Esophagus muscularis mucosa (tissue), 4 donors: ENCODE measurements around the gene PIGZ. TPM values are rescaled to one million over a fixed set of nuclear protein-coding genes. Genes with fewer than 3 reads are reported as not detected.

Experiments
- DNase-seq: peaks from one replicate; pipeline ENCODE4 v3.0.0-alpha.2; 2017; ENCODE audit errors: extremely low spot score
- H3K27ac ChIP-seq, 4 donors: fragments of 200-600 bp; sonication (generic); replicated peaks in 1 of 4; 1 replicate in 3 of 4; 2 replicates in 1 of 4; pipeline ENCODE4 v1.5.1; 2016 to 2019; ENCODE audit warnings: mild to moderate bottlenecking in 1 of 4
- H3K27me3 ChIP-seq, 4 donors: fragments of 200-600 bp; sonication (generic); one replicate each; pipeline versions ENCODE4 v1.5.1 to v1.6.0; 2016 to 2019
- H3K36me3 ChIP-seq, 4 donors: fragments of 200-600 bp; sonication (generic); one replicate each; pipeline ENCODE4 v1.5.1; 2016 to 2019
- H3K4me1 ChIP-seq, 4 donors: fragments of 200-600 bp; sonication (generic); one replicate each; pipeline ENCODE4 v1.5.1; 2016 to 2019
- H3K4me3 ChIP-seq, 4 donors: fragments of 200-600 bp; sonication (generic); 1 replicate in 2 of 4; 2 replicates in 2 of 4; pipeline ENCODE4 v1.5.1; 2016 to 2019; ENCODE audit warnings: mild to moderate bottlenecking in 4 of 4, moderate library complexity in 1 of 4
- H3K9me3 ChIP-seq, 4 donors: fragments of 200-600 bp; sonication (generic); 1 replicate in 3 of 4; 2 replicates in 1 of 4; pipeline ENCODE4 v1.5.1; 2016 to 2019
- EP300 ChIP-seq: sonication (generic); formaldehyde crosslinking; IDR thresholded peaks from one replicate; pipeline ENCODE4 v1.6.1; 2017; ENCODE audit warnings: antibody characterized with exemption
- POLR2A ChIP-seq: fragments of 450-650 bp; IDR thresholded peaks from one replicate; pipeline ENCODE4 v1.6.1; 2017; ENCODE audit warnings: antibody characterized with exemption, moderate library complexity, mild to moderate bottlenecking, low read depth
- POLR2AphosphoS5 ChIP-seq, 2 donors: sonication (generic); formaldehyde crosslinking; IDR thresholded peaks; one replicate each; pipeline ENCODE4 v1.6.1; 2017; ENCODE audit warnings: antibody characterized with exemption in 2 of 2
- WGBS: methylation state at CpG from one replicate; pipeline ENCODE4 v1.1.5; 2018; 5-methylcytosine and 5-hydroxymethylcytosine counted together
- intact Hi-C: fragments of 100-400 bp; cut with DNase I; formaldehyde crosslinking; loops from one replicate; pipeline ENCODE4 v1.15.1; 2023
- total RNA-seq, 4 donors: library from RNA; depleted of rRNA; stranded (reverse); fragments of >200 nt; gene quantifications; one replicate each; pipeline versions ENCODE4 v1.1.0 to v1.2.1, GENCODE V29; 2016
- TF ChIP-seq, protein P1 (sequence below), 3 experiments: fragments of 200-600 bp in 2 of 3; fragments of 450-650 bp in 1 of 3; sonication (generic) in 2 of 3; IDR thresholded peaks; one replicate each; pipeline ENCODE4 v1.5.1; 2017 to 2019; ENCODE audit warnings: antibody characterized with exemption in 3 of 3, mild to moderate bottlenecking in 2 of 3, moderate library complexity in 1 of 3

PIGZ gene
- total RNA-seq, 4 donors from 2014 or later, result 12.9 to 18.2 (median 15.4) TPM

DNA sequence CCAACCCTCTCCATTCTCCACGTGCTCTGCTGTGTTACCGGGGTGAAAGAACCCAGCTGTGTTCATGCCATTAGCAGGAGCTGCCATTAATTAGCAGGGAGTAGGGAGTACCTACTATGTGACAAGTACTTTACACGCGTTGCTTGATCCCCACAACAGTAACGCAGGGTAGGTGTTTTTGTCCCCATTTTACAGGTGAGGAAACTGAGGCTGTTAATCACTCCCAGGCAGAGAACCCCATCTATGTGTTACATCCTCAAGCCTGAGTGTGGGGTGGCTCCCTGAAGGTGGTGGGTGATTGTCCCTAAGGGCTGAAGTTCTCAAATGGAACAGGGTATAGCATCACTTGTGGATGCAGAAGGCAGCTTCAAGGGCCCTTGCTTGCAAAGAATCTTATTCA is 38.2 kb upstream of the PIGZ start:
- Histone ChIP-seq H3K4me1 (peaks cover 5 to 19% (median 17%) of the 10 kb centered on the region in 4 donors), H3K27me3 (peaks cover 0 to 34% (median 0%) of the 10 kb centered on the region in 4 donors), H3K27ac (no peak overlapping the region), H3K36me3 (no peaks in the 10 kb centered on the region), H3K4me3 (no peak overlapping the region), H3K9me3 (no peaks in the 10 kb centered on the region)
- WGBS, result 95% methylated on average over 5 of the region's 5 CpGs
- intact Hi-C loops, result loop anchor here (10.0 kb wide), 1 partner anchor 178 kb away; no protein-coding TSS in a partner anchor
- TF ChIP-seq POLR2AphosphoS5 (IDR thresholded peaks at IDR 0.05), result no peak
- no peak for DNase-seq

DNA sequence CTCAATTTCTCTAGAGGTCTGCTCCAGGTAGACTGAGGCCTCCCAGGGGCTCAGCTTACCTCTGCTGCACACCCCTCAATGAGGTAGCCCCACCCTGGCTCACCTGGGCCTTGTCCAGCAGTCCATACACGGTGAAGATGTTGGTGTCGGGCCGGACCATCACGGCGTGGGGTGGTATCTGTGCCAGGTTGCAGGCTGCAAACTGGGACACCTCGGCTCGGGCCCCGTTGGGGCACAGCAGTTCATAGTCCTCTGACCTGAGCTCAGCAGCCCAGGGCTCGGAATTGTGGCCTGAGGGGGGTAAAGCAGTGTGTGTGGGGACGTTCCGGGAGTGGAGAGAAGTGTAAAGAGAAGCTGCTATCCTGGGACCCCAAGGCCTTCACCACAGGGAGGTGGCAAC is 37.8 kb upstream of the PIGZ start:
- Histone ChIP-seq H3K9me3 (no peaks in the 10 kb centered on the region), H3K36me3 (no peaks in the 10 kb centered on the region), H3K4me3 (no peak overlapping the region), H3K27me3 (peaks cover 0 to 31% (median 0%) of the 10 kb centered on the region in 4 donors), H3K27ac (no peak overlapping the region), H3K4me1 (peaks cover 5 to 21% (median 19%) of the 10 kb centered on the region in 4 donors)
- DNase-seq, result no peak
- WGBS, result 90% methylated on average over 11 of the region's 11 CpGs
- intact Hi-C loops, result loop anchor here (10.0 kb wide), 1 partner anchor 178 kb away; no protein-coding TSS in a partner anchor
- TF ChIP-seq EP300 (no peak), POLR2A (no peak), POLR2AphosphoS5 (IDR thresholded peaks at IDR 0.05) (no peak)
- TF ChIP-seq, protein P1, sequence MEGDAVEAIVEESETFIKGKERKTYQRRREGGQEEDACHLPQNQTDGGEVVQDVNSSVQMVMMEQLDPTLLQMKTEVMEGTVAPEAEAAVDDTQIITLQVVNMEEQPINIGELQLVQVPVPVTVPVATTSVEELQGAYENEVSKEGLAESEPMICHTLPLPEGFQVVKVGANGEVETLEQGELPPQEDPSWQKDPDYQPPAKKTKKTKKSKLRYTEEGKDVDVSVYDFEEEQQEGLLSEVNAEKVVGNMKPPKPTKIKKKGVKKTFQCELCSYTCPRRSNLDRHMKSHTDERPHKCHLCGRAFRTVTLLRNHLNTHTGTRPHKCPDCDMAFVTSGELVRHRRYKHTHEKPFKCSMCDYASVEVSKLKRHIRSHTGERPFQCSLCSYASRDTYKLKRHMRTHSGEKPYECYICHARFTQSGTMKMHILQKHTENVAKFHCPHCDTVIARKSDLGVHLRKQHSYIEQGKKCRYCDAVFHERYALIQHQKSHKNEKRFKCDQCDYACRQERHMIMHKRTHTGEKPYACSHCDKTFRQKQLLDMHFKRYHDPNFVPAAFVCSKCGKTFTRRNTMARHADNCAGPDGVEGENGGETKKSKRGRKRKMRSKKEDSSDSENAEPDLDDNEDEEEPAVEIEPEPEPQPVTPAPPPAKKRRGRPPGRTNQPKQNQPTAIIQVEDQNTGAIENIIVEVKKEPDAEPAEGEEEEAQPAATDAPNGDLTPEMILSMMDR (IDR thresholded peaks at IDR 0.05), result no peak

DNA sequence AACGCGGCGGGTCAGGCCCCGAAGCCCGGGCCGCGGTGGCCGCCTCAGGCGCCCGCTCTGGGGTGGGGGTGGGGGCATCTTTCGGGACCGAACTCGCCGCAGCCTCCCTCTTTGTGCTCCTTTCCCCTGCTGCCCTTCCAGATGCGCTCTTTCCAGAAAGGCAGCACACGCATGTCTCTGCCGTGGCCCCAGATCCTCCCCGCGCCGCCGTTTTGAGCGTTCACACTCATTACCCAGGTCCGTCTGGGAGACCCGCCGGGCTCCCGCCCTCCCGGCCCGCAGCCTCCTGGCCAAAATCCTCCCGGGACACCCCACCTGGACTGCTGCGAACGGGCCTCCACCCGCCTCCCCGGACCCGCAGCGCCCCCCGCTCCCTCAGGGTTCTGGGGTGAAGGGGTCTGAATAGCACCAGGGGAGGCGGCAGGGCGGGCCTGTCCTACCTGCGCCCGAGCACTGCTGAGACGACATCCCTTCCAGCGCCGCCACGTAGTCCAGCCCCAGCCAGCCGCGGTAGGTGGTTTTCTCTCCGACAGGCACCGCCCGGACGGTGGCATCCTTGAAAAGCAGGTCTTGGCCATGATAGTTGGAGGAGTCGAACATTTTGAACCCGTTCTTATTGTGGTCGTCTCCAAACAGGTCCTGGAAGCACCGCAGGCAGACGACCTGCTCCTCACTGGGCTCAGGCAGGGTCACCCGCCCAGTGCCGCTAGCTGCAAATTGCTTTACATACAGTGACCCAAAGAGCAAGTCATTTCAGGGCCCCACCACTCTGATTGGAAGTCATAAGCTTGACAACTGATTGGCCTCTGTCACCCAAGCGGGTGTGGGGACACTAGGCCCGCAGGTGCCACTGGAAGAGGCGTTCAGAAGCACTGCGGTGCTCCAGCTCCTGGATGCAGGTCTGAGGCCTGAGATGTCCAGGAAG is 35.1 kb upstream of the PIGZ start:
- no peaks in the 10 kb centered on the region for H3K36me3 ChIP-seq
- peaks cover 0 to 4% (median 0%) of the 10 kb centered on the region in 4 donors for H3K27me3 ChIP-seq
- TF ChIP-seq POLR2AphosphoS5 (IDR thresholded peaks at IDR 0.05), result no peak
- no peak for TF ChIP-seq EP300
- TF ChIP-seq, protein P1 (IDR thresholded peaks at IDR 0.05), result no peak
- no peak for TF ChIP-seq POLR2A
- intact Hi-C loops, result loop anchor here (10.0 kb wide), 1 partner anchor 181 kb away; no protein-coding TSS in a partner anchor
- no peak for DNase-seq
- H3K4me1 ChIP-seq, result peaks cover 5 to 21% (median 19%) of the 10 kb centered on the region in 4 donors
- H3K27ac ChIP-seq, result peak overlapping the region; percentile 80 to 86 (median 83)
- no peaks in the 10 kb centered on the region for H3K9me3 ChIP-seq
- H3K4me3 ChIP-seq, result peak overlapping the region; percentile 62 to 82 (median 74)
- WGBS, result 39% methylated on average over 25 of the region's 61 CpGs

DNA sequence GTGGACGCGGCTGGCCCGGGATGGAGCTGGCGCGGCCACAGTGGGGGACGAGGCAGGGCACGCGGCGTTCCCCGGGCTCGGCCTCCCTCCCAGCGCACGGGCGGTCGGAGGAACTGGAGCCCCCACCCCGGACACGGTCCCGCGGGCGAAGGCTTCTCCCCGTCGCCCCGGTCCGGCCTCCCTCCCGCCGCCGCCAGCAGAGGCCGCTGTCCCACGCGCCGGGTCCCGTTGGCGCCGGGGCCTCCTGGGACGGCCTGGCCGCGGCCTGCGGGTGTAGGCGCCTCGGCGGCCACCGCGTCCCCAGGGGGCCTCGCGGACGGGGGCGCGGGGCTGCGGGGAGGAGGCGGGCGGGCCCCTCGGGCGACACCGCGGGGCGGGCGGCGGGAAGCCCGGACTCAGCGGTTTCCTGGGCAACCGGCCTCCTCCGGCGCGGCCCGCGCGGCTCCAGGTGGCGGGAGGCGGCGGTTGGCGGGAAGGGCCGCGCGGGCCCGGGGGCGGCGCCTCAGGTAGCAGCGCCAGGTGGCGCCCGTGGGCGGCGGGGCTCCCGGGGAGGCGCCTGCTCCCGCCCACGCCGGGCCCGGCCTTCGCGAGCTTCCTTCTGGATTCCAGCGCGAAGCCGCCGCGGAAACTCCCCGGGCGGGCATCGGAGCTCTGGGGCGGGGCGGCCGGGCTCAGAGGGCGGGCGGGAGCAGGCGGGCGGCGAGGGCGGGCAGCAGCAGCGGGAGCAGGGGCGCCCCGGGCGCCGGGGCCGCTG is 34.2 kb upstream of the PIGZ start:
- peak overlapping the region; percentile 62 to 82 (median 74) for H3K4me3 ChIP-seq
- DNase-seq, result no peak
- H3K4me1 ChIP-seq, result peaks cover 5 to 21% (median 19%) of the 10 kb centered on the region in 4 donors
- TF ChIP-seq POLR2AphosphoS5 (IDR thresholded peaks at IDR 0.05) (no peak), POLR2A (no peak), EP300 (no peak)
- TF ChIP-seq, protein P1 (IDR thresholded peaks at IDR 0.05), result peak; percentile 70 to 84 (median 83)
- peak overlapping the region; percentile 80 to 86 (median 83) for H3K27ac ChIP-seq
- no peaks in the 10 kb centered on the region for H3K36me3 ChIP-seq
- H3K9me3 ChIP-seq, result no peaks in the 10 kb centered on the region
- H3K27me3 ChIP-seq, result no peaks in the 10 kb centered on the region
- intact Hi-C loops, result loop anchor here (10.0 kb wide), 1 partner anchor 182 kb away; no protein-coding TSS in a partner anchor
- WGBS, result 0% methylated on average over 11 of the region's 113 CpGs
